ENCODE results near the gene XYLT1.

Gene XYLT1

DNA sequence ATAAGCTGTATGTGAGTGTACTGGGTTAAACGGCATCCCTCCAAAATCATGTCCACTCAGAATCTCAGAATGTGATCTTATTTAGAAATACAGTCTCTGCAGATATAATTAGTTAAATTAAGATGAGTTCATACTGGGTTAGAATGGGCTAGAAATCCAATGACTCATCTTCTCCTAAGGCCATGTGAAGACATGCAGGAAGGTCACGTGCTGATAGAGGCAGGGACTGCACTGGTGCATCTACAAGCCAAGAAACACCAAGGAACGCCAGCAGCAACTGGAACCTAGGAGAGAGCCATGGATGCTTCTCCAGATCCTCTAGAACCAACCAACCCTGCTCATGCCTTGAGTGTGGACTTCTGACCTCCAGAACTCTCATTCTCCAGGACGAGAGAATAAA is 241.0 kb downstream of the XYLT1 start:
- no peak for DNase-seq (ENCODE audit: low read depth, low spot score)

DNA sequence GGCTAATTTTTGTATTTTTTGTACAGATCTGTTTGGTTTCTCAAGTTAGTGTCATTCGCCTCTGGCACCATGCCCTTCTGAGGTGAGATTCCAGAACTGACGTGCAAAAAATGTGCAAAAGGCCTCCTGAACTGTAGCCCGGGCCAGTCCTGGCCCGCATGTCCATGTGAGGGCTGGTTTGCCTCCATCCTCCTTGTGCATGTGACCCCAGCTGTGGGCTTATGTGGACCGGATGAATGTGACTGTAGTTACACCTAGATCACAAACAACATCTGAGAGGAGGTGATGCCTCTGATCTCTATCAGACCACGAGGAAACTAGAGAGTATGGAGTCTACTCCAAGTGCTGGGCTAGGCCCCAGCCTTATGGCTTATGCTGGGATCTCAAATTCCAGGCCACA is 241.6 kb downstream of the XYLT1 start:
- DNase-seq (ENCODE audit: low read depth, low spot score) = no peak

GRCh38 chr16:17228708-17229055 is 242.1 kb downstream of the XYLT1 start:
- DNase-seq (ENCODE audit: low read depth, low spot score) = no peak

- no peak for DNase-seq (ENCODE audit: low read depth, low spot score)
Measured at GRCh38 chr16:17228048-17228707, 242.6 kb downstream of the XYLT1 start.

DNA sequence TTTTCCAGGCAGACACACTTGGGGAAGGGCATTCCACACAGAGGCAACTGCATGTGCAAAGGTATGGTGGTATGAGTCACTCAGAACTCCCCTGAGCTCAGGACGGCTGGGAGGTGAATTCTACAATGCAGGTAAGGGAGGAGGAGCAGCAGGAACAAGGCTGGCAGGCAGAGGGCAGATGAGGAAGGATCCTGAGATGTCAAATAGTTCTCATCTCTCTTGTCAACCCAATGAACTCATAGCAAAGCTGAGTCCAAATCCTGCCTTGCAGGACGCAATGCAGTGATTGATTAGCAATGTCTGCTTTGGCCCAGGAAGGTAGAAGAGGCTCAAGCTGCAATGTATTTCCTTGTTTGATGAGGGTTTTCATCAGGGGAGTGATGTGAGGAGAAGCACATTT is 243.5 kb downstream of the XYLT1 start:
- peak; percentile 42 for DNase-seq (ENCODE audit: low read depth, low spot score)

DNA sequence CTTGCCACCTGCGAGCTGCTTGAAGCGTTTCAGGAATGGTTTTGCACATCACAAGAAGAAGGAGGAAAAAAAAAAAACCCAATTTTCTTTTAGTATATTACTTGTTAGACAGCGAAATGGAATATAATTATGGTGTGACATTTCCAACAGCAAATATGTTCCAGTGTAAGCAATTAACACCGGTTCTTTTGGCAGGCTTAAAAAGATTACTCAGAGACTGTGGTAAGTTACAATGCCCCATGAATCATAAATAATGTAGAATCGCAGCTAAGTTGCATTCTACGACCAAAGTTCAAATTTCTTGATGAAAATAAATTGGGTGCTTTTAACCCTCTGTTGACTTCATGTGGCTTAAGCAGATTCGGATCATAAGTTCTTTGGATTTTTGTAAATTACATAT is 245.2 kb downstream of the XYLT1 start:
- no peak for DNase-seq (ENCODE audit: low read depth, low spot score)

DNA sequence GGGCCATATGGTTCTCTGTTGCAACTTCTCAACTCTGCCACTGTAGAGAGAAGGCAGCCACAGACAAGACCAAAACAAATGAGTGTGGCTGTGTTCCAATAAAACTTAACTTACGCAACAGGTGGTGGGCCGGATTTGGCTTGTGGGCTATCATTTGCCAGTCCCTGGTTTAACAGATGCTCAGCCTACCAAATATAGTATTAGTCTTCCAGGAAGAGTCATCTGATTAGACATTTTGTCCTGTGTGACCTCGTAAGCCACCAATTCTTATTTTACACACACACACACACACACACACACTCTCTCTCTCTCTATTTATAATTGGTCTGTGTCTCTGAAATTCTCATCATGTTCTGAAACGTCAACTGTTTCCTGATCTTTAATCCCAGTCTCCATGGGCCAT is 245.9 kb downstream of the XYLT1 start:
- no peak for DNase-seq (ENCODE audit: low read depth, low spot score)

- no peak for DNase-seq (ENCODE audit: low read depth, low spot score)
Measured at GRCh38 chr16:17224350-17224749, 246.4 kb downstream of the XYLT1 start.

DNA sequence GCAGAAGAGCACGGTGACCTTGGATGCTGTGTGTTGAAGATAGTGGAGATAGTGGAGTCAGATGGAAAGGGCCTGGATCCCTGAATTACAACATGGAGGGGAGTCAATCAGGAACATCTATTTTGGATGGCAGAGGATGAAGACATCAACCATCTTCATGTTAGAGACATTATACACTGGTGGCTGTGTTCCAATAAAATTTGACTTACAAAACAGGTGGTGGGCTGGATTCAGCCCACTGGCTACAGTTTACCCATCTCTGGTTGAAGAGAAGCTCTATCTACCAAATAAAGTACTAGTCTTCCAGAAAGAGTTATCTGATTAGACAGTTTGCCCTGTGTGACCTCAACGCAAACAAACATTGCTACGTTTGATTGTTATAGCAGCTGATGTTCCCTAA is 247.2 kb downstream of the XYLT1 start:
- no peak for DNase-seq (ENCODE audit: low read depth, low spot score)

DNA sequence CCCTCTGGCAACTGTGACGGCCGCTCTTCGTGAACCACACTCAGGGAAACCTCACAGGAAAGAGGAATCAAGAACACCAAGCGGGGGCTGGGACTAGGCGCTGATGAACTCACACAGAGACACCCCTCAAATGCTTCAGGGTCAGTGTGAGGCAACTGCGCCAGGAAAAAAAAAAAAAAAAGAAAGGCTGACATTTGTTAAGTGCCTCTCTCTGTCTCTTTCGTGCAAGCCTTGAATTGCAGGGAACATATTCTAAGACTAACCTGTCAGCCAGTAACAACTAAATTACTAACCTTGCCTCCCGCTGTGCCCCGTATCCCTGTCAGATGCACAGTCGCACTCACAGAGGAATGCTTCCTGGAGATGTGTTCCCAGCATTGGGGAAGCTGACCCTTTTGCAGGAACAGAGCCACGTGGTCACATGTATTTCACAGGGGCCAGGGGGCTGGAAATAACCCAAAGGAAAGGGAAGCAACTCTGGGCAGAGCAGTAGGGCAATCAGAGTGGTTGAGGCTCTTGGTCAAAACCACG is 247.8 kb downstream of the XYLT1 start:
- DNase-seq (ENCODE audit: low read depth, low spot score) = no peak

DNA sequence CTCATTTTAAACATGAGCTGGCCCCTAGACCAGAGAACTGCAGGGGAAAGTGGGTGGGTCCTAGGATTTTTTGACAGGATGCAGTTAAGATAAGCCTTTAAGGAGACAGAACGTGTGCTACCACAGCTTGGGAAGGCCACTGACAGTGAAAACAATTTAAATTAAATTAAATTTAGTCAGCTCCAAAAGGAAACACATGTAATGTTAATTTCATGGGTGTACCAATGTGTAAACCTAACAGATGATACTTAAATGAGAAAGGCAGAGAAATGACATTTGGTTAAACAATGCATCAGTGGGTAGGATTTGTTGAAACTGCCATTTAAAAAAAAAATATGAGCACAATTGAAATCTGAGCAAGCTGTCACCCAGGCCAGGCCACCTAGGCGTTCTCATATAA is 250.8 kb downstream of the XYLT1 start:
- DNase-seq (ENCODE audit: low read depth, low spot score) = no peak

DNA sequence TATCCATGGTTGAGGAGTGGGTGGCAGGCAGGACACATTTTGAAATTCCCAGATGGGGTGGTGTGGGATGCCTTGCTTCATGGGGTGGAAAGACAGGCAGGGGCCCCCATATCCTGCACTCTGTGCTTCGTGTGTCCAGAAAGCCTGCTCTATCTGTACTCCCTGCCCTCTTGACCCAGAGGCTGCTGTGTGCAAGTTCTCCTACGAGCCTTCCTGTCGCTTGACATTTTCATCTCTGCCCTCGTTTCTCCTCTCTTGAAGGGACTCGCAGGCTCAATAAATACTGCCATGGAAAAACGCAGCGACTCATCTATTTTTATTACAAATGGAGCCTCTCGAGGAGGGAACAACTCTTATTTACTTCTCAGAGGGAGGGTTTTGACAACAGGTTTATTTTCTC is 254.8 kb downstream of the XYLT1 start:
- no peak for DNase-seq (ENCODE audit: low read depth, low spot score)

DNA sequence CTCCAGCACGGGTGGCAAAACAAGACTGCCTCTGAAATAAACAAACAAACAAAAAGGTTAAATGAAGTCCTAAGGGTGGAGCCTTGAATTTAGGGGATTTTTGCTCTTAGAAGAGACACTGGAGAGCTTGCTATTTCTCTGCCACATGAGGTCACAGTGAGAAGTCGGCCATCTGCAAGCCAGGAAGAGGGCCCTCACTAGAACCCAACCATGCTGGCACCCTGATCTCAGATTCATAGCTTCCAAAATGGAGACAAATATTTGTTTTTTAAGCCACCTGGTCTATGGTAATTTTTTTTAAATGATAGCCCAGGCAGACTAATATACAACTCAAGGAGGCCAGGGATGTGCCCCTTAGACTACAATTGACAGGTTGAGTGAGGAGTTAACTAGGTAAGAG is 255.5 kb downstream of the XYLT1 start:
- DNase-seq (ENCODE audit: low read depth, low spot score) = no peak

- no peak for DNase-seq (ENCODE audit: low read depth, low spot score)
Measured at GRCh38 chr16:17213974-17214373, 256.8 kb downstream of the XYLT1 start.

- DNase-seq (ENCODE audit: low read depth, low spot score) = no peak
Measured at GRCh38 chr16:17213025-17213424, 257.7 kb downstream of the XYLT1 start.

DNA sequence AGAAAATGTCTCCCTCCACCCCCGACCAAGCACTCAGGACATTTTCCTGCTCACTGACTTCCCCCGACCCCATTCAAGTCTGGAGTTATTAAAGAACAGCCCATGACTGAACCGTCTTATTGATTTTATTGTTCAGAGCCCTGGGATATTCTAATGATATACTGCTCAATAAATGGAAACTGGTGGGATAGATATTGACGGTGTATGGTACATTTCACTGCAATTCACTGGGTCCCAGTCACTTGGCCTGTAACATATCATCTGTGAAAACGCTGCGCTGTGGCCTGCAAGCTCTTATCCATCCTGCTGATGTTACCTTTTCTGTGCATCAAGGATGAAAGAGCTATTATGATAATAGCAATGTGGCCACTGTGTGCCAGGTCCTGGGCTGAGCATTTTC is 258.2 kb downstream of the XYLT1 start:
- no peak for DNase-seq (ENCODE audit: low read depth, low spot score)

GRCh38 chr16:17211797-17212196 is 259.0 kb downstream of the XYLT1 start:
- DNase-seq (ENCODE audit: low read depth, low spot score) = peak; percentile 42

- no peak for DNase-seq (ENCODE audit: low read depth, low spot score)
Measured at GRCh38 chr16:17206712-17207111, 264.0 kb downstream of the XYLT1 start.

DNA sequence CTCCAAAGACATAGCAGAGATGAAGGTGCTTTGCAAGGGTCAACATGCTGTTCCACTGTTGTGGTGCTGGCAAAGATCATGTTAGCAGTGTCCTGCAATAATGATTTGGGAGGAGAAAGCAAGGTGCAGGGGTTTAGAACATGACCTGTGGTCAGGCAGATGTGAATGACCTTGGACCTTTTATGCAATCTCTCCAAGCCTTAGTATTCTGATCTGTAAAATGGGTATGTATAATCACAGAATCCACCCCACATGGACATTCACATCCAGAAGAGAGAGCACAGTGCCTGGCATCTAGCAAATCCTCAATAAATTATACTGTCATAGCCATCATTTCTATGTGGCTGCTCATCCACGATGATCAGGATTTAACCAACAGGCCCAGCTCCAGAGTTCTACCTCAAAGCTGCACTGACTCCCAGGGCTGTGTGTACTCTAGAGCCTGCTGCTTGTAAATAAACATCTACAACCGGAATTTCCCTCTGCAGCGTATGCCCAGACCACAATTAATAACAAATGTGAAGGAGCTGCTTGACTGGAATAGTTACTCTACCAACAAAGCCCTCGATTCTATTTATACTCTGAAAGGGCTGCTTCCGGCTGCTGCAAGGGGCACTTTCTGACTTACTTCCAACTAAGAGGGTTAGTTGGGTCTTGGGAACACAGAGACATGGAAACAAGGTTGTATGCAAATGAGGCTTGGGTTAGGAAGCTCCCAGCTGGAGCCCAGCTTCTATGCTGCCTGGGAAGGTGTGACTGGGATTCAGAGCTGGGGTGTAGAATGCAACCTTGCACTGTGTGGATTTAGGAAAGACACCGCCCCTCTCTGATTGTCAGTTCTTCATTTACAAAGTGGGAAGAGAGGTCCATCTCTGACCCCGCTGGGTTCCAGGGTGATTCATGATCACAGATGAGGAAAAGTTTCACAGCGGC is 265.2 kb downstream of the XYLT1 start:
- peak; percentile 60 for DNase-seq (ENCODE audit: low read depth, low spot score)

DNA sequence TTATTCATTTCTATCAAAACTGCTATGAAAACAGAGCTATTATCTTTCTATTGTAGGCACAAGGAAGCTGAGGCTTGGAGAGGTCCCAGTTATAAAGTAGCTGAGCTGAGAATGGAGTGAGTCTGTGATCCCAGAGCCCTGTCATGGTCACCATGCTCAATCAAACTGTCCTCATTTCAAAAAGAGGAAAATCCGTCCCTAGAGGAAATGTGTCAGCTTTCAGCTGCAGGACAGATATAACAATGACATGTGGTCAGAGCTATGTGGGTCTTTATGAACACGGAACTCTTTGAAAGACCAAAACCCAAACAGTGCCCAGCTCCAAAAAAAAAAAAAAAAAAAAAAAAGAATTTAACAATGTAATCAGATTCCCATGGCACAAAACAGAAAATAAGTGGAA is 266.1 kb downstream of the XYLT1 start:
- no peak for DNase-seq (ENCODE audit: low read depth, low spot score)

DNA sequence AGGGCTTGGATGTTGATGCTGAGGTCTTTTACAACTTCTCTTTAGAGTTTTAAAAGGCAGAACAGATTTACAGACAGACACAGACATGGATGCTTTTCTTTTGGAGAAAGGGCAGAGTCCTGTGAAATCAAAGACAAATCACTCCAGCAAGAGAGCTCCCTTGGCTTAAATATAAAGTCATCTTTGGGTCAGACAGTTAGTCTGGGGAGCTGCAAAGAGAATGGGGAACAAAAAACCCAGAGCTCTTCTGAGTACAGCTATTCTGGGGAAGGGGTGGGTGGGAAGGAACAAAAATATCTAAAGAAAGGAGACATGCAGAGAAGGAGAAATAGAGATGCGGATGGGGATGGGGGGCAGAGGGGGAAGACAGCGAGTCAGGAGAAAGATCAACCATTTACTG is 266.6 kb downstream of the XYLT1 start:
- DNase-seq (ENCODE audit: low read depth, low spot score) = no peak

DNA sequence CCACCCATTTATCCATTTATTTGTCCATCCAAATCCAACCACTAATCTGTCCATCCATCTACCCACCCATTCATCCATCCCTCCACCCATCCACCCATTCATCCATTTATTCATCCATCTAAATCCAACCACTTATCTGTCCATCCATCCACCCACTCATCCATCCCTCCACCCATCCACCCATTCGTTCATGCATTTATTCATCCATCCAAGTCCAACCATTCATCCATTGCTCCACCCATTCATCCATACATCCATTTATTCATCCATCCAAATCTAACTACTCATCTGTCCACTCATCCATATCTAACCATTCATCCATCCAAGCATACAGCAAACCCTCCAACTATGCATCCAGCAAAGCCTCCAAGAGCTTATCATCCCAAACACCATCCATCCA is 267.3 kb downstream of the XYLT1 start:
- no peak for DNase-seq (ENCODE audit: low read depth, low spot score)

- DNase-seq (ENCODE audit: low read depth, low spot score) = no peak
Measured at GRCh38 chr16:17199135-17199534, 271.6 kb downstream of the XYLT1 start.

Measured in iPS DF 19.7 (cell line).